OCI-LY1 (cell line): ENCODE results near the gene NPAS2.

ENCODE experiments used
- H2AFZ ChIP-seq: fragments of 200-600 bp; sonication (generic), shearing (Covaris generic); 2 replicates; pipeline ENCODE4 v1.6.0; 2014; ENCODE audit warnings: antibody characterized with exemption, mild to moderate bottlenecking, low read length
- H3F3A ChIP-seq: fragments of 200-600 bp; sonication (generic), shearing (Covaris generic); 2 replicates; pipeline ENCODE4 v1.6.0; 2014; ENCODE audit warnings: mild to moderate bottlenecking, antibody characterized with exemption, low read length, moderate library complexity; ENCODE audit not compliant: insufficient read depth
- H3K27ac ChIP-seq: fragments of 200-600 bp; sonication (generic); 2 replicates; pipeline ENCODE4 v1.5.1; 2014; ENCODE audit warnings: low read length, mixed run types, mild to moderate bottlenecking, low read depth; ENCODE audit not compliant: poor library complexity, severe bottlenecking
- H3K27me3 ChIP-seq: fragments of 200-600 bp; sonication (generic); 2 replicates; pipeline ENCODE4 v1.6.0; 2014; ENCODE audit warnings: antibody characterized with exemption, mild to moderate bottlenecking, low read length, moderate library complexity; ENCODE audit not compliant: insufficient read depth
- H3K36me3 ChIP-seq: fragments of 200-600 bp; sonication (generic); 2 replicates; pipeline ENCODE4 v1.6.1; 2014; ENCODE audit warnings: mild to moderate bottlenecking, antibody characterized with exemption, low read length, moderate library complexity, mixed read lengths; ENCODE audit not compliant: insufficient read depth
- H3K4me1 ChIP-seq: fragments of 200-600 bp; sonication (generic); 2 replicates; pipeline ENCODE4 v1.5.1; 2014; ENCODE audit warnings: mild to moderate bottlenecking, low read length, moderate library complexity; ENCODE audit not compliant: insufficient read depth, severe bottlenecking
- H3K4me2 ChIP-seq: fragments of 200-600 bp; sonication (generic), shearing (Covaris generic); 2 replicates; pipeline ENCODE4 v1.6.1; 2014; ENCODE audit warnings: low read length
- H3K4me3 ChIP-seq: fragments of 200-600 bp; sonication (generic); 2 replicates; pipeline ENCODE4 v1.5.1; 2014; ENCODE audit warnings: low read length, low read depth, mild to moderate bottlenecking, mixed read lengths; ENCODE audit not compliant: poor library complexity, severe bottlenecking
- H3K79me2 ChIP-seq: fragments of 200-600 bp; shearing (Covaris generic); 2 replicates; pipeline ENCODE4 v1.6.1; 2016; ENCODE audit warnings: mixed run types, low read length, mixed read lengths; ENCODE audit not compliant: insufficient read depth
- H3K9ac ChIP-seq: fragments of 200-600 bp; sonication (generic), shearing (Covaris generic); 2 replicates; pipeline ENCODE4 v1.6.1; 2014; ENCODE audit warnings: mild to moderate bottlenecking, low read length, mixed read lengths
- H3K9me2 ChIP-seq: fragments of 200-600 bp; sonication (generic), shearing (Covaris generic); 2 replicates; pipeline ENCODE4 v1.6.1; 2014; ENCODE audit warnings: low read depth, mild to moderate bottlenecking, low read length, mixed read lengths
- H3K9me3 ChIP-seq: fragments of 200-600 bp; shearing (Covaris generic); 2 replicates; pipeline ENCODE4 v1.6.1; 2014; ENCODE audit warnings: low read length, mixed read lengths
- H4K20me1 ChIP-seq: fragments of 200-600 bp; sonication (generic), shearing (Covaris generic); 2 replicates; pipeline ENCODE4 v1.6.0; 2016; ENCODE audit warnings: mild to moderate bottlenecking, low read length; ENCODE audit not compliant: insufficient read depth
- EZH2 ChIP-seq: fragments of 200-600 bp; sonication (generic), shearing (Covaris generic); IDR thresholded peaks from 2 replicates; pipeline ENCODE4 v1.8.0; 2017; ENCODE audit warnings: borderline replicate concordance, mixed run types, mild to moderate bottlenecking, antibody characterized with exemption, low read length, moderate library complexity, mixed read lengths
- TF ChIP-seq, protein P1 (sequence below): fragments of 200-600 bp; sonication (generic), shearing (Covaris generic); IDR thresholded peaks from 2 replicates; pipeline ENCODE4 v1.5.1; 2017; ENCODE audit warnings: mild to moderate bottlenecking, antibody characterized with exemption, low read length, moderate library complexity, mixed read lengths

The NPAS2 gene

GRCh38 chr2:101023327-101024107 lies 203.6 kb downstream of the NPAS2 start:
- H3K27me3 ChIP-seq: no peaks in the 10 kb centered on the region
- no peak overlapping the region for H3K4me3 ChIP-seq
- H3K9ac ChIP-seq: no peak overlapping the region
- H3K9me2 ChIP-seq: no peaks in the 10 kb centered on the region
- no peak overlapping the region for H3K27ac ChIP-seq
- H3K4me2 ChIP-seq: no peak overlapping the region
- H3K9me3 ChIP-seq: no peaks in the 10 kb centered on the region
- H2AFZ ChIP-seq: no peak overlapping the region
- H3K79me2 ChIP-seq: no peaks in the 10 kb centered on the region
- peaks cover 10% of the 10 kb centered on the region; the same call in 1 of the 2 replicates for H3K36me3 ChIP-seq
- no peak for TF ChIP-seq EZH2
- TF ChIP-seq, protein P1, sequence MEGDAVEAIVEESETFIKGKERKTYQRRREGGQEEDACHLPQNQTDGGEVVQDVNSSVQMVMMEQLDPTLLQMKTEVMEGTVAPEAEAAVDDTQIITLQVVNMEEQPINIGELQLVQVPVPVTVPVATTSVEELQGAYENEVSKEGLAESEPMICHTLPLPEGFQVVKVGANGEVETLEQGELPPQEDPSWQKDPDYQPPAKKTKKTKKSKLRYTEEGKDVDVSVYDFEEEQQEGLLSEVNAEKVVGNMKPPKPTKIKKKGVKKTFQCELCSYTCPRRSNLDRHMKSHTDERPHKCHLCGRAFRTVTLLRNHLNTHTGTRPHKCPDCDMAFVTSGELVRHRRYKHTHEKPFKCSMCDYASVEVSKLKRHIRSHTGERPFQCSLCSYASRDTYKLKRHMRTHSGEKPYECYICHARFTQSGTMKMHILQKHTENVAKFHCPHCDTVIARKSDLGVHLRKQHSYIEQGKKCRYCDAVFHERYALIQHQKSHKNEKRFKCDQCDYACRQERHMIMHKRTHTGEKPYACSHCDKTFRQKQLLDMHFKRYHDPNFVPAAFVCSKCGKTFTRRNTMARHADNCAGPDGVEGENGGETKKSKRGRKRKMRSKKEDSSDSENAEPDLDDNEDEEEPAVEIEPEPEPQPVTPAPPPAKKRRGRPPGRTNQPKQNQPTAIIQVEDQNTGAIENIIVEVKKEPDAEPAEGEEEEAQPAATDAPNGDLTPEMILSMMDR: no peak
- H3K4me1 ChIP-seq: no peaks in the 10 kb centered on the region
- H4K20me1 ChIP-seq: no peaks in the 10 kb centered on the region
- H3F3A ChIP-seq: no peaks in the 10 kb centered on the region

- Histone ChIP-seq H3K36me3 (peaks cover 2% of the 10 kb centered on the region; the same call in 1 of the 2 replicates), H3K27ac (no peak overlapping the region)
These were observed 205.6 kb downstream of the NPAS2 start for GRCh38 chr2:101025561-101025960.

DNA sequence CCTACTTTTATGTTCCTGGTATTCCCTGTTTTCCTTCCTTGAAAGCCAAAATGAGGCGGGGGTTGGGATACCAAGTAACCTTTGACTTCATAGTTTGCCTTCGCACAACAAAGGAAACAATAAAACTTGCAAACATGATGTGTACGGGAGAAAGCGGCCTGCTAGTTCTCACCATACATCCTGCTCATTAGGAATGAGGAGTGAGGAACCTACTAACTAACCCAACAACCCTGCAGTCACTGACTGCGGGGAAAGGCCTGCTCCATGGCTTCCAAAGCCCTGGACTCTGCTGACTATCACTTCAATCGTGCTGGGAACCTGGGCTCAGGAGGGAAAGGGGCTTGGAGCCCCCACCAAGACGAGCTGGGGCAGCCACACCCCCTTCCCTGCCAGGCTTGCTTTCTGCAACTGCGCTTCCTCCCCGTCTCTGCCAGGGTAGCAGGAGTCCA lies 206.3 kb downstream of the NPAS2 start:
- TF ChIP-seq, protein P1: no peak
- TF ChIP-seq EZH2: no peak
- Histone ChIP-seq H3K27me3 (no peaks in the 10 kb centered on the region; the same call in 1 of the 2 replicates), H3F3A (no peaks in the 10 kb centered on the region), H3K27ac (no peak overlapping the region), H3K4me3 (no peak overlapping the region), H3K36me3 (no peaks in the 10 kb centered on the region), H3K9me3 (no peaks in the 10 kb centered on the region), H2AFZ (no peak overlapping the region), H3K4me1 (no peaks in the 10 kb centered on the region), H3K9me2 (no peaks in the 10 kb centered on the region), H3K4me2 (no peak overlapping the region), H3K79me2 (no peaks in the 10 kb centered on the region), H4K20me1 (no peaks in the 10 kb centered on the region), H3K9ac (no peak overlapping the region)

More at GRCh38 chr2:101025561-101025960, 205.6 kb downstream of the NPAS2 start:
- Histone ChIP-seq H3K4me1 (no peaks in the 10 kb centered on the region), H3K79me2 (no peaks in the 10 kb centered on the region), H3K9ac (no peak overlapping the region), H4K20me1 (no peaks in the 10 kb centered on the region), H3F3A (no peaks in the 10 kb centered on the region), H3K4me2 (no peak overlapping the region), H3K9me2 (no peaks in the 10 kb centered on the region), H3K9me3 (no peaks in the 10 kb centered on the region), H3K27me3 (no peaks in the 10 kb centered on the region; the same call in 1 of the 2 replicates), H3K4me3 (no peak overlapping the region), H2AFZ (no peak overlapping the region)
- no peak for TF ChIP-seq EZH2
- TF ChIP-seq, protein P1: no peak
